Daoy (cell line): ENCODE results near the gene LUZP1. TPM values are rescaled to one million over a fixed set of nuclear protein-coding genes. Genes with fewer than 3 reads are reported as not detected.

ENCODE experiments used
- total RNA-seq: library from RNA; depleted of rRNA; stranded (reverse); fragments of >200 nt; shearing (Covaris generic); gene quantifications from 2 replicates; pipeline ENCODE4 v1.2.3, GENCODE V29; 2014; rRNA removed

The LUZP1 gene
- total RNA-seq, 1 experiment from 2014 or later, result 30.2 TPM

Other genes starting within 250 kb of the LUZP1 start
- not detected in 2 replicates for gene LACTBL1, start 196.0 kb downstream of the LUZP1 start, total RNA-seq
- not detected in 2 replicates for gene TEX46, start 153.0 kb downstream of the LUZP1 start, total RNA-seq
- gene KDM1A, start 149.4 kb downstream of the LUZP1 start, total RNA-seq, result 194 and 271 TPM in 2 replicates
- 3.1 and 5.0 TPM in 2 replicates for gene HTR1D, start 48.6 kb upstream of the LUZP1 start, total RNA-seq
- gene HNRNPR, start 175.4 kb upstream of the LUZP1 start, total RNA-seq, result 196 and 221 TPM in 2 replicates
- 9.4 and 12.9 TPM in 2 replicates for gene ZNF436, start 201.0 kb upstream of the LUZP1 start, total RNA-seq